IMR-90 (cell line): ENCODE results near the gene HELZ.

Source experiments
- BHLHE40 ChIP-seq: fragments of 150-350 bp; IDR thresholded peaks from 2 replicates; pipeline ENCODE4 v1.6.1; 2016; ENCODE audit warnings: mild to moderate bottlenecking, low read depth, low read length
- CTCF ChIP-seq: conservative IDR thresholded peaks from 2 replicates; pipeline ENCODE4 v1.5.1; 2012; ENCODE audit warnings: mild to moderate bottlenecking, low read depth, low read length, improper control_type of control experiment
- NFE2L2 ChIP-seq: fragments of 150-350 bp; IDR thresholded peaks from 2 replicates; pipeline ENCODE4 v1.6.1; 2016; ENCODE audit warnings: low read depth, mild to moderate bottlenecking, low read length
- POLR2A ChIP-seq: IDR thresholded peaks from 2 replicates; pipeline ENCODE4 v1.6.1; 2012; ENCODE audit warnings: mild to moderate bottlenecking, low read depth, low read length

GRCh38 chr17:67246653-67247415 lies 1.8 kb upstream of the HELZ start:
- TF ChIP-seq CTCF (no peak), POLR2A (no peak), BHLHE40 (peak; percentile 58; the same call in 1 of the 2 replicates), NFE2L2 (no peak)
